DMS 273 treated with DMSO at 0.1 percent for 48 hours (cell line): Measurements from ENCODE around the gene SNAP25.

ENCODE experiments used
- DNase-seq: peaks from one replicate; lab custom pipeline; 2025; lab: John Stamatoyannopoulos, UW

The SNAP25 gene

GRCh38 chr20:10304471-10305046 is 85.9 kb downstream of the SNAP25 start:
- no peak for DNase-seq

- no peak for DNase-seq
These were observed 88.1 kb downstream of the SNAP25 start for GRCh38 chr20:10306440-10307358.

- DNase-seq: no peak
These were observed 88.7 kb downstream of the SNAP25 start for GRCh38 chr20:10307359-10307735.

- no peak for DNase-seq
These were observed 90.0 kb downstream of the SNAP25 start for GRCh38 chr20:10308652-10309051.

GRCh38 chr20:10309326-10309725 is 90.7 kb downstream of the SNAP25 start:
- DNase-seq: peak; percentile 5

- DNase-seq: no peak
These were observed 93.5 kb downstream of the SNAP25 start for GRCh38 chr20:10312111-10312510.

- no peak for DNase-seq
These were observed 94.6 kb downstream of the SNAP25 start for GRCh38 chr20:10313215-10313614.

- DNase-seq: no peak
These were observed 95.1 kb downstream of the SNAP25 start for GRCh38 chr20:10313701-10314100.

- DNase-seq: no peak
These were observed 95.6 kb downstream of the SNAP25 start for GRCh38 chr20:10314198-10314597.

- DNase-seq: no peak
These were observed 96.5 kb downstream of the SNAP25 start for GRCh38 chr20:10315138-10315537.

GRCh38 chr20:10316582-10316981 is 98.0 kb downstream of the SNAP25 start:
- DNase-seq: no peak

GRCh38 chr20:10318291-10319024 is 99.8 kb downstream of the SNAP25 start:
- DNase-seq: no peak

- DNase-seq: no peak
These were observed 101.2 kb downstream of the SNAP25 start for GRCh38 chr20:10319855-10320254.

- no peak for DNase-seq
These were observed 102.6 kb downstream of the SNAP25 start for GRCh38 chr20:10321138-10321717.

GRCh38 chr20:10322073-10323012 is 103.7 kb downstream of the SNAP25 start:
- no peak for DNase-seq

GRCh38 chr20:10323729-10324128 is 105.1 kb downstream of the SNAP25 start:
- no peak for DNase-seq

- DNase-seq: no peak
These were observed 105.7 kb downstream of the SNAP25 start for GRCh38 chr20:10324198-10324847.

- DNase-seq: peak; percentile 63
These were observed 110.2 kb downstream of the SNAP25 start for GRCh38 chr20:10328897-10329255.

GRCh38 chr20:10329387-10330005 is 110.9 kb downstream of the SNAP25 start:
- peak; percentile 76 for DNase-seq

- no peak for DNase-seq
These were observed 111.4 kb downstream of the SNAP25 start for GRCh38 chr20:10330071-10330470.
